ENCODE data around the gene WNT7B. TPM values are rescaled to one million over a fixed set of nuclear protein-coding genes. Genes with fewer than 3 reads are reported as not detected.

Gene WNT7B
- total and polyA plus RNA-seq, 2 donors (not counting 1 experiment from before 2014, with no cell fraction given), result 0.22 to 0.67 TPM

- ChIA-PET CTCF (interaction anchor here (4.8 to 5.2 kb wide), 2 partner anchors 9 to 117 kb away, joined by 101 to 110 read pairs; no protein-coding TSS in a partner anchor), POLR2A (interaction anchor here (0.7 kb wide), 1 partner anchor 138 kb away, joined by 4 read pairs; no protein-coding TSS in a partner anchor)
- TF ChIP-seq EZH2 (IDR thresholded peaks at IDR 0.05; ENCODE audit: borderline replicate concordance, insufficient read depth, low read depth, low read length, poor library complexity, severe bottlenecking), result no peak
- TF ChIP-seq, protein P1, sequence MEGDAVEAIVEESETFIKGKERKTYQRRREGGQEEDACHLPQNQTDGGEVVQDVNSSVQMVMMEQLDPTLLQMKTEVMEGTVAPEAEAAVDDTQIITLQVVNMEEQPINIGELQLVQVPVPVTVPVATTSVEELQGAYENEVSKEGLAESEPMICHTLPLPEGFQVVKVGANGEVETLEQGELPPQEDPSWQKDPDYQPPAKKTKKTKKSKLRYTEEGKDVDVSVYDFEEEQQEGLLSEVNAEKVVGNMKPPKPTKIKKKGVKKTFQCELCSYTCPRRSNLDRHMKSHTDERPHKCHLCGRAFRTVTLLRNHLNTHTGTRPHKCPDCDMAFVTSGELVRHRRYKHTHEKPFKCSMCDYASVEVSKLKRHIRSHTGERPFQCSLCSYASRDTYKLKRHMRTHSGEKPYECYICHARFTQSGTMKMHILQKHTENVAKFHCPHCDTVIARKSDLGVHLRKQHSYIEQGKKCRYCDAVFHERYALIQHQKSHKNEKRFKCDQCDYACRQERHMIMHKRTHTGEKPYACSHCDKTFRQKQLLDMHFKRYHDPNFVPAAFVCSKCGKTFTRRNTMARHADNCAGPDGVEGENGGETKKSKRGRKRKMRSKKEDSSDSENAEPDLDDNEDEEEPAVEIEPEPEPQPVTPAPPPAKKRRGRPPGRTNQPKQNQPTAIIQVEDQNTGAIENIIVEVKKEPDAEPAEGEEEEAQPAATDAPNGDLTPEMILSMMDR (IDR thresholded peaks at IDR 0.05), result no peak
- no peaks in the 10 kb centered on the region for H3K9me3 ChIP-seq (ENCODE audit: control extremely low read depth in 1 of 3, control insufficient read depth in 2 of 3, insufficient read depth in 1 of 3, low read length in 2 of 3)
- H2AFZ ChIP-seq (ENCODE audit: insufficient read depth, low read depth, low read length, poor library complexity, severe bottlenecking), result peak overlapping the region; percentile 47
- Mint-ChIP-seq H3K9me3 (ENCODE audit: insufficient read depth) (no peaks in the 10 kb centered on the region), H3K27me3 (no peaks in the 10 kb centered on the region), H3K4me1 (peaks cover 32% of the 10 kb centered on the region), H3K4me3 (no peak overlapping the region), H3K27ac (no peak overlapping the region)
- no peaks in the 10 kb centered on the region for H3K36me3 ChIP-seq (replicated peaks in 1 of 2; ENCODE audit: control extremely low read depth in 1 of 2, control insufficient read depth in 1 of 2, extremely low read depth in 1 of 2, insufficient read depth in 2 of 2, low read length in 1 of 2)
- no peaks in the 10 kb centered on the region for H3K79me2 ChIP-seq (ENCODE audit: control insufficient read depth, insufficient read depth, low read length)
- peaks cover 0 to 4% (median 0%) of the 10 kb centered on the region in 4 experiments for H3K27me3 ChIP-seq (replicated peaks in 1 of 4; ENCODE audit: control extremely low read depth in 1 of 4, control insufficient read depth in 3 of 4, insufficient read depth in 4 of 4, low read length in 3 of 4)
- no peak for ATAC-seq (ENCODE audit: low read depth)
- H3K4me3 ChIP-seq (ENCODE audit: control extremely low read depth in 1 of 5, extremely low read depth in 1 of 5, insufficient read depth in 1 of 5, low read depth in 2 of 5, low read length in 4 of 5), result no peak overlapping the region
- no peaks in the 10 kb centered on the region for H4K20me1 ChIP-seq (ENCODE audit: control insufficient read depth, insufficient read depth, low read length, poor library complexity, severe bottlenecking)
- WGBS (ENCODE audit: insufficient coverage), result 68% methylated on average over 15 of the region's 17 CpGs
- H3K9ac ChIP-seq (ENCODE audit: low read length), result no peak overlapping the region
- DNase-seq, result no peak
- intact Hi-C loops (cut with micrococcal nuclease), result no loop called here
- no peak overlapping the region for H3K27ac ChIP-seq (ENCODE audit: low read length in 2 of 2)
- H3K4me1 ChIP-seq (ENCODE audit: control insufficient read depth in 2 of 2, insufficient read depth in 2 of 2, low read length in 2 of 2), result peaks cover 13 to 29% of the 10 kb centered on the region in 2 donors
- H3K4me2 ChIP-seq (replicated peaks; ENCODE audit: low read depth, low read length, poor library complexity, severe bottlenecking), result peak overlapping the region; percentile 57
These were observed 21.0 kb upstream of the WNT7B start for GRCh38 chr22:45997777-45998637.

Data from B cell (primary cell).